Panc1 (cell line): Measurements from ENCODE around the gene UNC80.

ENCODE experiments used
- CTCF ChIP-seq: fragments of 450-650 bp; IDR thresholded peaks from 2 replicates; pipeline ENCODE4 v1.5.1; 2017; ENCODE audit warnings: mild to moderate bottlenecking
- POLR2AphosphoS5 ChIP-seq: IDR thresholded peaks from 2 replicates; pipeline ENCODE4 v1.6.1; 2012; ENCODE audit warnings: mild to moderate bottlenecking, low read depth, low read length, moderate library complexity
- TCF7L2 ChIP-seq: IDR thresholded peaks from 2 replicates; pipeline ENCODE4 v1.6.1; 2011; ENCODE audit warnings: mild to moderate bottlenecking, low read depth, low read length, inconsistent platforms
- TF ChIP-seq, protein P1 (sequence below), 2 experiments: IDR thresholded peaks; 2 replicates each; pipeline ENCODE4 v1.6.1; 2011 to 2012; ENCODE audit warnings: low read depth in 2 of 2, control low read depth in 1 of 2, low read length in 1 of 2, mild to moderate bottlenecking in 1 of 2, moderate library complexity in 1 of 2; ENCODE audit not compliant: insufficient read depth in 1 of 2

DNA sequence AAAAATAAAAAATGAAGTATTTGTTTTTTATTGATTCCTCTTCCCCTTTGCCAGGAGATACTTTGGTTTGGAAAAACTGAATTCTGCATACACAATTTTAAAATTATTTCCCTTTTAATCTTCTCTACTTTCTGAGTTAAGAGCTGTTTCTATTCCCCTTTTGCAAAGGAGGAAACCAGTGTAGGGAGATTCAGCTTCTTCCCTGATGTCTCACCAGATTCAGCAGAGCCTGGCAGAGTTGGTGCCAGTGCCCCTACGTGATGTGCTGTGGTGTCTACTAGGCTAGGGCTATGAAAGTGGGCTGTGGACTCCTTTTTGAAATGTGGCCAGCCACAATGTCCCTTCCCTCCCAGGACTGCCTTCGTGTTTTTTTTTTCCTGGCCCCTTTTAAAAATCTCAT is 233.2 kb downstream of the UNC80 start:
- TF ChIP-seq POLR2AphosphoS5 (no peak), CTCF (no peak), TCF7L2 (no peak)
- TF ChIP-seq, protein P1, sequence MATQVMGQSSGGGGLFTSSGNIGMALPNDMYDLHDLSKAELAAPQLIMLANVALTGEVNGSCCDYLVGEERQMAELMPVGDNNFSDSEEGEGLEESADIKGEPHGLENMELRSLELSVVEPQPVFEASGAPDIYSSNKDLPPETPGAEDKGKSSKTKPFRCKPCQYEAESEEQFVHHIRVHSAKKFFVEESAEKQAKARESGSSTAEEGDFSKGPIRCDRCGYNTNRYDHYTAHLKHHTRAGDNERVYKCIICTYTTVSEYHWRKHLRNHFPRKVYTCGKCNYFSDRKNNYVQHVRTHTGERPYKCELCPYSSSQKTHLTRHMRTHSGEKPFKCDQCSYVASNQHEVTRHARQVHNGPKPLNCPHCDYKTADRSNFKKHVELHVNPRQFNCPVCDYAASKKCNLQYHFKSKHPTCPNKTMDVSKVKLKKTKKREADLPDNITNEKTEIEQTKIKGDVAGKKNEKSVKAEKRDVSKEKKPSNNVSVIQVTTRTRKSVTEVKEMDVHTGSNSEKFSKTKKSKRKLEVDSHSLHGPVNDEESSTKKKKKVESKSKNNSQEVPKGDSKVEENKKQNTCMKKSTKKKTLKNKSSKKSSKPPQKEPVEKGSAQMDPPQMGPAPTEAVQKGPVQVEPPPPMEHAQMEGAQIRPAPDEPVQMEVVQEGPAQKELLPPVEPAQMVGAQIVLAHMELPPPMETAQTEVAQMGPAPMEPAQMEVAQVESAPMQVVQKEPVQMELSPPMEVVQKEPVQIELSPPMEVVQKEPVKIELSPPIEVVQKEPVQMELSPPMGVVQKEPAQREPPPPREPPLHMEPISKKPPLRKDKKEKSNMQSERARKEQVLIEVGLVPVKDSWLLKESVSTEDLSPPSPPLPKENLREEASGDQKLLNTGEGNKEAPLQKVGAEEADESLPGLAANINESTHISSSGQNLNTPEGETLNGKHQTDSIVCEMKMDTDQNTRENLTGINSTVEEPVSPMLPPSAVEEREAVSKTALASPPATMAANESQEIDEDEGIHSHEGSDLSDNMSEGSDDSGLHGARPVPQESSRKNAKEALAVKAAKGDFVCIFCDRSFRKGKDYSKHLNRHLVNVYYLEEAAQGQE (IDR thresholded peaks at IDR 0.05; ENCODE audit: insufficient read depth in 1 of 2, low read depth in 2 of 2, low read length in 1 of 2): no peak
